Measurements from ENCODE around the gene WDR86.

The WDR86 gene

GRCh38 chr7:151351967-151352366 is 57.9 kb downstream of the WDR86 start:
- Histone ChIP-seq H3K4me3 (ENCODE audit: low read depth, low read length) (no peak overlapping the region), H3K27me3 (ENCODE audit: control insufficient read depth, insufficient read depth, low read length) (no peaks in the 10 kb centered on the region), H3K4me1 (ENCODE audit: control insufficient read depth, insufficient read depth, low read length) (no peaks in the 10 kb centered on the region), H3K36me3 (ENCODE audit: control insufficient read depth, insufficient read depth, low read length) (peaks cover 55% of the 10 kb centered on the region), H3K27ac (ENCODE audit: low read depth, low read length) (no peak overlapping the region), H3K9me3 (ENCODE audit: control insufficient read depth, insufficient read depth, low read length) (no peaks in the 10 kb centered on the region), H3K9ac (ENCODE audit: low read depth, low read length) (no peak overlapping the region)

GRCh38 chr7:151351027-151351426 is 58.8 kb downstream of the WDR86 start:
- Histone ChIP-seq H3K27me3 (ENCODE audit: control insufficient read depth, insufficient read depth, low read length) (no peaks in the 10 kb centered on the region), H3K27ac (ENCODE audit: low read depth, low read length) (no peak overlapping the region), H3K9ac (ENCODE audit: low read depth, low read length) (no peak overlapping the region), H3K9me3 (ENCODE audit: control insufficient read depth, insufficient read depth, low read length) (no peaks in the 10 kb centered on the region), H3K36me3 (ENCODE audit: control insufficient read depth, insufficient read depth, low read length) (peaks cover 58% of the 10 kb centered on the region), H3K4me1 (ENCODE audit: control insufficient read depth, insufficient read depth, low read length) (no peaks in the 10 kb centered on the region), H3K4me3 (ENCODE audit: low read depth, low read length) (no peak overlapping the region)

GRCh38 chr7:151349507-151349853 is 60.4 kb downstream of the WDR86 start:
- H3K27ac ChIP-seq (ENCODE audit: low read depth, low read length): no peak overlapping the region
- peaks cover 54% of the 10 kb centered on the region for H3K36me3 ChIP-seq (ENCODE audit: control insufficient read depth, insufficient read depth, low read length)
- H3K4me1 ChIP-seq (ENCODE audit: control insufficient read depth, insufficient read depth, low read length): no peaks in the 10 kb centered on the region
- no peak overlapping the region for H3K9ac ChIP-seq (ENCODE audit: low read depth, low read length)
- H3K27me3 ChIP-seq (ENCODE audit: control insufficient read depth, insufficient read depth, low read length): no peaks in the 10 kb centered on the region
- no peak overlapping the region for H3K4me3 ChIP-seq (ENCODE audit: low read depth, low read length)
- no peaks in the 10 kb centered on the region for H3K9me3 ChIP-seq (ENCODE audit: control insufficient read depth, insufficient read depth, low read length)

GRCh38 chr7:151348970-151349369 is 60.9 kb downstream of the WDR86 start:
- H3K4me1 ChIP-seq (ENCODE audit: control insufficient read depth, insufficient read depth, low read length): no peaks in the 10 kb centered on the region
- H3K9ac ChIP-seq (ENCODE audit: low read depth, low read length): no peak overlapping the region

GRCh38 chr7:151347200-151347599 is 62.6 kb downstream of the WDR86 start:
- no peak overlapping the region for H3K9ac ChIP-seq (ENCODE audit: low read depth, low read length)
- peaks cover 34% of the 10 kb centered on the region for H3K36me3 ChIP-seq (ENCODE audit: control insufficient read depth, insufficient read depth, low read length)
- H3K9me3 ChIP-seq (ENCODE audit: control insufficient read depth, insufficient read depth, low read length): no peaks in the 10 kb centered on the region
- no peak overlapping the region for H3K27ac ChIP-seq (ENCODE audit: low read depth, low read length)
- H3K4me3 ChIP-seq (ENCODE audit: low read depth, low read length): no peak overlapping the region
- no peaks in the 10 kb centered on the region for H3K27me3 ChIP-seq (ENCODE audit: control insufficient read depth, insufficient read depth, low read length)
- H3K4me1 ChIP-seq (ENCODE audit: control insufficient read depth, insufficient read depth, low read length): 0 out of 2 replicates have a peak, but pooled peaks cover 3% of the 10 kb centered on the region

More at GRCh38 chr7:151348970-151349369, 60.9 kb downstream of the WDR86 start:
- Histone ChIP-seq H3K36me3 (ENCODE audit: control insufficient read depth, insufficient read depth, low read length) (peaks cover 52% of the 10 kb centered on the region), H3K27me3 (ENCODE audit: control insufficient read depth, insufficient read depth, low read length) (no peaks in the 10 kb centered on the region), H3K9me3 (ENCODE audit: control insufficient read depth, insufficient read depth, low read length) (no peaks in the 10 kb centered on the region), H3K4me3 (ENCODE audit: low read depth, low read length) (no peak overlapping the region), H3K27ac (ENCODE audit: low read depth, low read length) (no peak overlapping the region)

- no peak overlapping the region for H3K27ac ChIP-seq (ENCODE audit: low read depth, low read length)
- 0 out of 2 replicates have a peak, but pooled peaks cover 3% of the 10 kb centered on the region for H3K4me1 ChIP-seq (ENCODE audit: control insufficient read depth, insufficient read depth, low read length)
- no peaks in the 10 kb centered on the region for H3K27me3 ChIP-seq (ENCODE audit: control insufficient read depth, insufficient read depth, low read length)
- no peak overlapping the region for H3K4me3 ChIP-seq (ENCODE audit: low read depth, low read length)
- H3K9ac ChIP-seq (ENCODE audit: low read depth, low read length): no peak overlapping the region
- H3K9me3 ChIP-seq (ENCODE audit: control insufficient read depth, insufficient read depth, low read length): no peaks in the 10 kb centered on the region
- H3K36me3 ChIP-seq (ENCODE audit: control insufficient read depth, insufficient read depth, low read length): peaks cover 26% of the 10 kb centered on the region
Measured at GRCh38 chr7:151346470-151346769, 63.4 kb downstream of the WDR86 start.

GRCh38 chr7:151345576-151346469 is 64.0 kb downstream of the WDR86 start:
- Histone ChIP-seq H3K4me3 (ENCODE audit: low read depth, low read length) (no peak overlapping the region), H3K27ac (ENCODE audit: low read depth, low read length) (no peak overlapping the region), H3K27me3 (ENCODE audit: control insufficient read depth, insufficient read depth, low read length) (no peaks in the 10 kb centered on the region), H3K4me1 (ENCODE audit: control insufficient read depth, insufficient read depth, low read length) (0 out of 2 replicates have a peak, but pooled peaks cover 3% of the 10 kb centered on the region), H3K9ac (ENCODE audit: low read depth, low read length) (no peak overlapping the region), H3K36me3 (ENCODE audit: control insufficient read depth, insufficient read depth, low read length) (peaks cover 24% of the 10 kb centered on the region), H3K9me3 (ENCODE audit: control insufficient read depth, insufficient read depth, low read length) (no peaks in the 10 kb centered on the region)

GRCh38 chr7:151343516-151343915 is 66.3 kb downstream of the WDR86 start:
- H3K9me3 ChIP-seq (ENCODE audit: control insufficient read depth, insufficient read depth, low read length): no peaks in the 10 kb centered on the region
- peaks cover 19% of the 10 kb centered on the region for H3K36me3 ChIP-seq (ENCODE audit: control insufficient read depth, insufficient read depth, low read length)
- H3K4me1 ChIP-seq (ENCODE audit: control insufficient read depth, insufficient read depth, low read length): 0 out of 2 replicates have a peak, but pooled peaks cover 3% of the 10 kb centered on the region
- H3K4me3 ChIP-seq (ENCODE audit: low read depth, low read length): no peak overlapping the region
- no peaks in the 10 kb centered on the region for H3K27me3 ChIP-seq (ENCODE audit: control insufficient read depth, insufficient read depth, low read length)
- no peak overlapping the region for H3K9ac ChIP-seq (ENCODE audit: low read depth, low read length)
- no peak overlapping the region for H3K27ac ChIP-seq (ENCODE audit: low read depth, low read length)

GRCh38 chr7:151342811-151343210 is 67.0 kb downstream of the WDR86 start:
- no peaks in the 10 kb centered on the region for H3K27me3 ChIP-seq (ENCODE audit: control insufficient read depth, insufficient read depth, low read length)
- peak overlapping the region; percentile 75; the same call in 1 of the 2 replicates for H3K4me3 ChIP-seq (ENCODE audit: low read depth, low read length)
- H3K36me3 ChIP-seq (ENCODE audit: control insufficient read depth, insufficient read depth, low read length): peaks cover 19% of the 10 kb centered on the region
- 0 out of 2 replicates have a peak, but pooled peaks cover 3% of the 10 kb centered on the region for H3K4me1 ChIP-seq (ENCODE audit: control insufficient read depth, insufficient read depth, low read length)
- no peak overlapping the region for H3K9ac ChIP-seq (ENCODE audit: low read depth, low read length)
- no peak overlapping the region for H3K27ac ChIP-seq (ENCODE audit: low read depth, low read length)
- no peaks in the 10 kb centered on the region for H3K9me3 ChIP-seq (ENCODE audit: control insufficient read depth, insufficient read depth, low read length)

- Histone ChIP-seq H3K27me3 (ENCODE audit: control insufficient read depth, insufficient read depth, low read length) (no peaks in the 10 kb centered on the region), H3K4me3 (ENCODE audit: low read depth, low read length) (peak overlapping the region; percentile 75), H3K36me3 (ENCODE audit: control insufficient read depth, insufficient read depth, low read length) (peaks cover 19% of the 10 kb centered on the region), H3K27ac (ENCODE audit: low read depth, low read length) (no peak overlapping the region), H3K9me3 (ENCODE audit: control insufficient read depth, insufficient read depth, low read length) (no peaks in the 10 kb centered on the region), H3K4me1 (ENCODE audit: control insufficient read depth, insufficient read depth, low read length) (0 out of 2 replicates have a peak, but pooled peaks cover 3% of the 10 kb centered on the region), H3K9ac (ENCODE audit: low read depth, low read length) (peak overlapping the region; percentile 66; the same call in 1 of the 2 replicates)
Measured at GRCh38 chr7:151342102-151342646, 67.7 kb downstream of the WDR86 start.

All from HUES48 (cell line).